ENCODE data around the gene EN1.

- TF ChIP-seq USF2 (IDR thresholded peaks at IDR 0.05; ENCODE audit: low read depth, low read length): no peak
- no peak for TF ChIP-seq RCOR1 (IDR thresholded peaks at IDR 0.05; ENCODE audit: insufficient replicate concordance, low read length)
- TF ChIP-seq ELK1 (IDR thresholded peaks at IDR 0.05; ENCODE audit: borderline replicate concordance, low read depth, low read length): no peak
- TF ChIP-seq CTCF (conservative IDR thresholded peaks at IDR 0.05; ENCODE audit: low read depth, low read length): no peak
- TF ChIP-seq CHD1 (IDR thresholded peaks at IDR 0.05; ENCODE audit: low read depth, low read length): no peak
- no peak for TF ChIP-seq RAD21 (IDR thresholded peaks at IDR 0.05; ENCODE audit: low read length)
- TF ChIP-seq POLR2A (IDR thresholded peaks at IDR 0.05; ENCODE audit: low read depth, low read length): no peak
- no peak for TF ChIP-seq SMC3 (IDR thresholded peaks at IDR 0.05; ENCODE audit: low read depth, low read length)
- TF ChIP-seq BHLHE40 (IDR thresholded peaks at IDR 0.05; ENCODE audit: low read depth, low read length): no peak
- TF ChIP-seq MXI1 (IDR thresholded peaks at IDR 0.05; ENCODE audit: borderline replicate concordance, low read depth, low read length): no peak
- TF ChIP-seq MAFK (IDR thresholded peaks at IDR 0.05; ENCODE audit: low read depth, low read length): no peak
Measured at GRCh38 chr2:118889995-118890394, 42.5 kb upstream of the EN1 start.

Data from IMR-90 (cell line).